NCI-H1417 (cell line): ENCODE measurements around the gene PPP1R12C.
"Not testable (repeated sequence)": the region's sequence is repeated elsewhere in the genome, so short reads cannot be mapped to it uniquely, and the experiment has no call there.

Experiments
- DNase-seq, 3 experiments: peaks; one replicate each; lab custom pipeline; 2025; lab: John Stamatoyannopoulos, UW

The PPP1R12C gene

DNA sequence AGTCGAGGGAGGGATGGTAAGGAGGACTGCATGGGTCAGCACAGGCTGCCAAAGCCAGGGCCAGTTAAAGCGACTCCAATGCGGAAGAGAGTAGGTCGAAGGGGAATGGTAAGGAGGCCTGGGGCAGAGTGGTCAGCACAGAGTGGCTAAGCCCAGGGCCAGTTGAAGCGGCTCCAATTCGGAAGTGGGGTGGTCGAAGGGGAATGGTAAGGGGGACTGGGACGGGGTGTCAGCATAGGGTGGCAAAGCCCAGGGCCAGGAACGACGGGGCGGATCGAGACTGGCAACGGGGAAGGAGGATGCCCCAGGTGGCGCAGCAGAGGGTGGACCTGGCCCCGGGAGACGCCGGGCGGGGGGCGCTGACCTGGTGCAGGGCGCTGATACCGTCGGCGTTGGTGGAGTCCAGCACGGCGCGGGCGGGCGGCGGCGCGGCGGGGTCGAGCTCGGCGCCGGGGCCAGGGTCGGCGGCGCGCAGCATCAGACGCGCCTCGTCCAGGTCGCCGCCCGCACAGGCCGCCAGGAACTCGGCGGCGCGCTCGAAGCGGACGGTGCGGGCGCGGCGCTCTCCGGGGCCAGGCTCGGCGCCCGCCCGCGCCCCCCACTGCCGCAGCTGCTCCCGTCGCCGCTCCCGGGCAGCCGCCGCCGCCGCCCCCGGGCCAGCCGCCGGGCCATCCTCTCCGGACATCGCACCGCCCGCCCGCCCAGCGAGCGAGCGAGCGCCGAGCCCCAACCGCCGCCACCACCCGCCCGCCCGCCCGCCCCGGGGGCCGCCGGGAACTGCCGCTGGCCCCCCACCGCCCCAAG is at the start of gene PPP1R12C:
TSS of gene PPP1R12C (minus strand) at position 779 of the 804 bp plus-strand sequence. CDS start at position 685, 94 bp downstream.
- DNase-seq, result peak in 2 of 3 experiments; percentile 29 to 54

DNA sequence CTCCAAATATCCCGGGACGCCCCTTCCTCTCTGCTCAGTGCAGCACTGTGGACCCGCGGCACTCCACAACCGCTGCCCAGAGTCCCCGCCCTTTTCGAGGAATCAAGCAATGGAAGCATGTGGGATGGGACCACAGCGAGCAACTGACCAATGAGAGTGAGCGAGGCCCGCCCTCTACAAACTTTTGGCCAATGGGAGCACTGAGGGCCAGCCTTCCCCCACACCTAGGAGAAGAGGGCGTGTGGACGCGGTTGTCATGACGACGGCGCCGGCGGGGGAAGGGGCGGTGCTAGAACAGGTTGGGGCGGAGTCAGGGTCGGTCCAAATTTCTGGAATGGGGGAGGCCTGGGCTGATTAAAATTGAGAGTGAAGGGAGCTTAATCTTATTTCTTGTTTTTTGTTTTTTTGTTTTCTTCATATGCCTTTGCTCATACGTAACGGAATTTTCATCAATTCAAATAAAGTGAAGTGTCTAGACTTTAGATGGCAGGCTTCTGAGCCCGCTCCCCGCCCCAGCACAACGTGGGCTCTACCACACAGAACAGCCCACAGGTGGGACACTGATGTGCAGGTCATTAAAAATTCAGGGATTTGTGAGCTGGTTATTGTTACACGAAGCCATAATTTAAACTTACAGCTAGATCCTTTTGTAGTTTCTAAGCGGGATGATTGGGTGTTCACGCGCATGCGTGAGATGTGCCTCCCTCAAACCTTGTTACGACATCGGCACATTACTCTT is 49.3 kb upstream of the PPP1R12C start, which contains the start of gene DNAAF3:
TSS of gene DNAAF3 (minus strand) at position 84 of the 739 bp plus-strand sequence. CDS start 200 bp downstream, outside the sequence.
- peak; percentile 95 to 98 (median 97) for DNase-seq

DNA sequence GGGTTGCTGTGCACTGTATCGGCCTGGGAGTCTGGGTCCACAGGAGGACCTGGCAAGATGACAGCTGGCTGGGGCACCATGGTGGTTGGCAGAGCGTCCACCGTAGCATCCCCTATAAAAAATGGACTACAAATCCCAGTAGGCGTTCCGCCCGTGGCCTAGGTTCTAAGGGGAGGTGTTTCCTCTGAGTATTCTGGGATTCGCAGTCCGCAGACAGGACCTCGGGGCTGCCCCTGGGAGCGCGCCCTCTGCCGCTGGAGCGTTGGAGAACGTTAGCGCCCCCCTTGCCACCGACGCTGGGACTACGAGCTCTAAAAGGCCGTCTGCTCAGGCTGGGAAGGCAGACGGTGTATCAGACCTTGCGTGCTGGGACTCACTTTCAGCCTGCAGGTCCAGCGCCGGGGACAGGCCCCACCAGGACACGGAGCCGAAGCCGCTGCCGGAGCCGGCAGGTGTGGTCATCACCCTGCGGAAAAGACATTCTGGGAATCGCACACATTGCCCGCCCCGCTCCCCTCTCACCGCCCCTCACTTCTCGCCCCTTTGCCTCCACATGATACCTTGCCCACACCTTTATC is 48.6 kb upstream of the PPP1R12C start:
- peak; percentile 43 to 86 (median 86) for DNase-seq

DNA sequence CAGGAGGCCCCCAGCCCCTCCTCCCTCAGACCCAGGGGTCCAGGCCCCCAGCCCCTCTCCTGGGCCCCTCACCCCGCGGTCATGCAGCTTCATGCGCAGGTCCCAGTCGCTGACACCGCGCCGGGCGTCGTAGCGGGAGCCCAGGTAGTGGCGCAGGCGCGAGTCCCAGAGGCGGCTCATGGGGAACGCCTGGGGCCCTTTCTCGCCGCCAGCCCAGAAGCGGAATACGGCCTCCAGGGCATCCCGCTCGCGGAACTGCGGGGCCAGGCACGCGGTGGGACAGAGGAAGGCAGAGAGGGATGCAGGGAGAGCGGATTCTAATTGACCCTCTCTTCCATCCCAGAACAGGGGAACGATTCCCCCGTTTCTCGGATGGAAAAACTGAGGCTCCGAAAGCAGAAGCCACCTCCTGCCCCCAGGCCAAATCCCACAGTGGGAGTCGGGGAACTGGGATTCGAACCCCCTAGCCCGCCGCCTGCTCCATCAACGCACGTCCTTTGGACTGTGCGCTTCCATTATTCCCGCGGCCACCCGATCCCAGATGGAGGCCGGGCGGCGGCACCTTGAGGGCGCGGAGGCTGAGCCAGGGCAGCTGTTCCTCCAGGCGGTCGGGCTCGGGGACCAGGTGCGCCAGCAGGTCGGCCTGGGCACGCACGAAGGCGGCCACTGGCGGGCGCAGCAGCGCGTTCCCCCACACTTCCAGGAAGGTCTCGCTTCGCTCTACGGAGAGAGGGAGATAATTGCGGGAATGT is 44.3 kb upstream of the PPP1R12C start:
- no peak for DNase-seq

DNA sequence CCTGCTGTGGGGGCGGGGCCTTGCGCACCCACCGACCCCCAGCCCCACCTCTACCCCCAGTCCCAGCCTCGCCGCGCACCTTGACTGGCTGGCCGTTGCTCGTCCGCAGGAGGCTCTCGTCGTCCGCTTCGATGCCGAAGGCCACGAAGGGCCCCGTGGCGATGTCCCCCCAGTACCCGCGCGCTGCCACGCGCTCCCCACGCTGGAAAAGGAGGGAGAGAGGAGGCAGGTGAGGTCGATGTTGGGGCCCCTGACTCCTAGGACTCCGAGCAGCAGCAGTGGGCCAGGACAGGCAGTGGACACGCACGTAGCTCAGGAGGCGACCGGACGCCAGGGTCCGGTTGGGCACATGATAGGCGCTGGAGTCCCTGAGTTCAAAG is 43.5 kb upstream of the PPP1R12C start:
- DNase-seq, result no peak

DNA sequence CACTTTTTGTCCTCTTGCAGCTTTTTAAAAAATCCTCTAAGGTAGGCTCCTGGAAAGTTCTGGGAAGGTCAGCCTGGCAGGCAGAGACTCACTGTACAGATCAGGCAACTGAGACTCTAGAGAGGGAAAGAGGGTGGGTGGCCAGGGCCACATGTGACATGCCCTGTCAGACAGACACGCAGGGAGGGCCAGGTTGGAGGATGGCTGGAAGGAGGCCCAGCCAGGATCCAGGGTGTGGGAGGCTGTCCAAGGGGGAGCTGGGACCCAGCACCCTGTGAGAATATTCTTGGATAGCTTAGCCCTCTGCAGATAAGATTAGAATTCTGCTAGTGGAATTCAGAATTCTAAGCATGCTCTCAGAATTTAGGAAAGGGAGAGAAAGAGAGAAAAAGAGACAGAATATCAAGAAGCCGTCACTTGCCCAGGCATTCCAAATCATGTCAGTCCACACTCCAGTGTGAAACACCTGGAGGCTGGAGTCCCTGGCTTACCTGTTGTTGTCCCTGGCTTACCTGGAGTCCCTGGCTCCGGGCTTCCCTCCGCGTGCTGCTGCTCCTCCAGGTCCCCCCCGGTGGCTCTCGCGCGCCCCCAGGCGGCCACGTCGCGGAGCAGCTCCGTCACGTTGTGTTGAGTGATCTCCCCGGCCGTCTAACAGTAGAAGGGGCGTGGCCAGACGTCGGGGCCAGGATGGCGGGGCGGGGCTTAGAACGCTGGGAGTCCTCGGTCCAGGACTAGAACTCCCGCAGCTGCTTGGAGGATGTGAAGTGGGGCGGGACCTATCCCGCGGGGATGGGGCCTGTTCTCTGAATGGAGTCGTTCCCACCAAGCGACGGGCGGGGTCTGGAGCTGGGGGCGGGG is 42.9 kb upstream of the PPP1R12C start:
- DNase-seq, result peak; percentile 82 to 96 (median 92)

DNA sequence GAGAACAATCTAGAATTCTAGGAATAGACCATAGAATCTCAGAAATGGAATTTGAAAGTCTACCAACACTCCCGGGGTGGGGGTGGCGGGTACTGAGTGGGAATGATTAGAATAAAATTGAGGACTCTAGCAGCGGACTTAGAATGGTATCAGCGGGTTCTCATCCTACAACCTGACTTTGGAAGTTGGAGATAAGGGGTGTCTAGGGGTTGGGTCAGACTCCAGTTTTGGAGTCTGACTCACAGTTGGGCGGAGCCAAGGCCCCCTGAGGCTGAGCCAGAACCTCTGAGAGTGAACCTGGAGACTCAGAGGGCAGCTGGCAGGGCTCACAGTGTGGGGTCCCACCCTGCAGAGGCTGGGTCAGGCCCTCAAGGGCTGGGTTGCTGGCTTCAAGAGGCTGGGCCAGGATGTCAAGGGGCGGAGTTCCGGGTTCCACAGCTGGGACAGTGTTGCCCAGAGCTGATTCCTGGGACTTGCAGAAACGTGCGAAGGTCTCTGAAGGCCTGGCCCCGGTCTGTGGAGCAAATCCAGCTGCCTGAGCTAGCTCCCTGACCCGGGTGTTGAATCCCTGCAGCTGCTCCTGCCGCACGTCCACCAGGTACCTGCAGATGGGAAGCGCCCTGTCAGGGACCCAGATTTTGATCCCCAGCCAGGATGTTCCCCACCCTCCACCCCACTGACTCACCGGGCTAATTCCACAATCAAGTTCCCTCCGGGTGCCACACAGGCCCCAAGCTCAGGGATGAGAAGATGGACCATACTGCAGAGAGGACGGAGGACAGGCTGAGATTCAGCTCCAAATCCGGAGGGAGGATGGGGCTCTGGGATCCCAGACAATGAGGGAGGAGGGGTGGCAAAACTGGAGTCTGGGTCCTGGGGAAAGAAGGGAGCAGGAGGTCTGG is 41.7 kb upstream of the PPP1R12C start:
- peak in 2 of 3 experiments; percentile 14 to 22 for DNase-seq

DNA sequence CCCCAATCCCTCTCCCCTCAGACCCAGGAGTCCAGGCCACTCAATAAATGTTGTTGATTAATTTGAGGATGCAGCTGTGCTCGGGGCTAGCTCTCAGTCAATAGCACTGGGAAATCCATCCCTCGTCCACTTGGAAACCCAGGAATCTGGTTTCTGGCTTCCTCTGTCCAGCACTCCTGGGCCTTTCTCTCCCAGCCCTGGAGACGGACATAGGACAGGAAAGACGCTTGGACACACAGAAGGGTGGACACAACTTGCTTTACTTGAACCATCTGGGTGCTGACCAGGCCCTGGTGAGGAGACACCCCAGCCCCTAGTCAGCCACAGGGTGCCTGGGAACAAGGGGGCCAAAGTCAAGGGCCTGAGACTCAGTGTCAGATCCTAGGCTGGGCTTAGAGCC is 41.0 kb upstream of the PPP1R12C start:
- no peak for DNase-seq

DNA sequence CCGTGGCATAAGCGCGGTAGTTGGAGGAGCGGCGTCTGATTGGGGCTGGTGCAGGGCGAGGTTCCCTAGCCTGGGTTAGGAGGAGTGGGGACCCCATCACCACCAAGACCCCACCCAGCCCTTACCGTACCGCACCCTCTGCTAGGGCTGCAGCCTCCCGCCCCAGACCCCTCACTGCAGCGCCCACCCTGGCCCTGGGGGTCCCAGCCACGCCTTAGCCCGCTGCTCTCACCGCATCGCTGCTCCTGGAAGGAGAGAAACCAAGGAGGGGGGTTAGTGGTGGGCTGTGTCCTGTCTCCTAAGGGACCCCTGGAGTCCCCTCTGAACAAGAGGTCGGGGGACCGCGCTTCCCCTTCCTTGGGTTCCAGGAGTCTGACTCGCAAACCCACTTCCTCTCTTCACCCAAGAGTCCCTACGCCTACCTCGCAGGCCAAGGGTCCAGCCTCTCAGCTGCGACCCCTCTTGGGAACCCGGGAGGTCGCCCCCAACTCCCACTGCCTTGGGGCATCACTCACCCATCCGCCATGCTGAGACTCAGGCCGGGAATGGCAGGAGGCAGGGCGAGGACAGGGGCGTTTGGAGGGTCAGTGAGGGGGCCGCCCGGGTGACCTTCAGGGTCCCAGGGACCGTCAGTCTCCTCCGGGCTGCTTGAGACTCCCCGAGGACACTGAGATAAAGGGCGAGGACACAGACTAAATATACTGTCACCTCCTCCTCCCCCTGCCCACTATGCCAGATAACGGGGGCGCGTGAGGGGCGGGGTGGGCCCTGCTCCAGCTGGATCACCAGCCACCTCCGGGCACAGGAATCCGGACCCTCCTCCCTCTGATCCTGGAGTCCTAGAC is 39.8 kb upstream of the PPP1R12C start, which contains the start of gene TNNI3:
TSS of gene TNNI3 (minus strand) at position 669 of the 845 bp plus-strand sequence. CDS start at position 526, 143 bp downstream.
- DNase-seq, result no peak

DNA sequence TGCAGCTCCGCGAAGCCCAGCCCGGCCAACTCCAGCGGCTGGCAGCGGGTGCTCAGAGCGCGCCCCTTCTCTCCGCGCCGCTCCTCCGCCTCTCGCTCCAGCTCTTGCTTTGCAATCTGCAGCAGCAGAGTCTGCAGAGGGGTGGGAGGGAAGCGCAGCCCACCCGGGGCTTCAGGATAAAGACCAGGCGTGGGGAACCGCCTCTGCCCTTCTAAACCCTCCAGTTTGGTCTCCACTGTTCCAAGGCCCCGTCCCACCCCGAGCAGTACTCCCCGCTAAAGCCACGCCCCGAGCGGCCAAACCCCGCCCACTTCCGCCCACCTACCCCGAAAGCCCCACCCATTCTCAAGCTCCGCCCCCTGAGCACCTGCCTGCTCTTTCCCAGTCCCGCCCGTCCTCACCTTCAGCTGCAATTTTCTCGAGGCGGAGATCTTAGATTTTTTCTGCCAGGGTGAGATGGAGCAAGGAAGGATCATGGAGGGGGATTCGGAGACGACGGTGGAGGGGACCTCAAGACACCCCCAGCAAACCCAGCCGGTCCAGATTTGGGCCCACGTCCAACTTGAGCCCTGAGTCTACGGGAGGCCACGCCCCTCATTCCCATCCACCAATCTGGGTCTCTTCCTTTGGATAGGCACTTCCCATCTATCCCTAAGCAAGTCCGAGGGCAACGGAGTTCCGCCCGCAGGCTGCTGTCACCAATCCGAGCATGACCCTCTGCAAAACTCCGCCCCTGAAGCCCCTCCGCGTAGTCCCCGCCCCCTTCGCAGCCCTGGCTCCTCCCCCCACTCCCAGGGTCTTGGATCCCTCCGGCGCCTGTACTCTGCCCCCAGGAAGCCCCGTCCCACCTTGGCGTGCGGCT is 39.0 kb upstream of the PPP1R12C start:
- DNase-seq, result peak; percentile 74 to 96 (median 93)

DNA sequence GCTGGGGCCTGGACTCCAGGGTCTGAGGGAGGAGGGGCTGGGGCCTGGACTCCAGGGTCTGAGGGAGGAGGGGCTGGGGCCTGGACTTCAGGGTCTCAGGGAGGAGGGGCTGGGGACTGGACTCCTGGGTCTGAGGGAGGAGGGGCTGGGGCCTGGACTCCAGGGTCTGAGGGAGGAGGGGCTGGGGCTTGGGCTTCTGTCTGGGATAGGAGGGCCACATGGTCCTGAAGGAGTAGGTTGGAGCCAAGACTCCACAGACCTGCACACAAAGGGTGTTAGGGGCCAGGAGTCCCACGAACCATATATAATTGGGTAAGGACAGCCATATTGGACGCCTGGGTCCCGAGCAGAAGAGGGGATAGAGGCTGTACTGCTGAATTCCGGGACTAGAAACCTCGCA is 38.3 kb upstream of the PPP1R12C start:
- DNase-seq, result not testable (repeated sequence)

DNA sequence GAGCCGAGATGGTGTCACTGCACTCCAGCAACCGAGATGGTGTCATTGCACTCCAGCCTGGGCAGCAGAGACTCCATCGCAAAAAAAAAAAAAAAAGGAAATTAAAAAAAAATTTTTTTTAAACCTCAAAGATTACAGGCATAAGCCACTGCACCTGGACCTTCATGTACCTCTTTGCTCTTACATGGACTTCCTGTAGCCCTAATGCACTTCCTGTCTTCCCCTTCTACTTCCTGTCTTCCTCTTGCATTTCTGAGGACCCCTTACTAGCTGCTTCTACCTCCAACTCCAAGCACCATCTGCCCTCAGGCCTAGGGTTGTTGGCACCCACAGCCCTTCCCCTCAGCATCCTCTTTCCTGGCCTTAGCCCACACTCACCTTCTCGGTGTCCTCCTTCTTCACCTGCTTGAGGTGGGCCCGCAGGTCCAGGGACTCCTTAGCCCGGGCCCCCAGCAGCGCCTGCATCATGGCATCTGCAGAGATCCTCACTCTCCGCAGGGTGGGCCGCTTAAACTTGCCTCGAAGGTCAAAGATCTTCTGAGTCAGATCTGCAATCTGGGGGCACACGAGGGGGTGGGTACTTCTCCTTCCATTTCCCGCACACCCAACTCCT is 36.3 kb upstream of the PPP1R12C start:
- no peak for DNase-seq

DNA sequence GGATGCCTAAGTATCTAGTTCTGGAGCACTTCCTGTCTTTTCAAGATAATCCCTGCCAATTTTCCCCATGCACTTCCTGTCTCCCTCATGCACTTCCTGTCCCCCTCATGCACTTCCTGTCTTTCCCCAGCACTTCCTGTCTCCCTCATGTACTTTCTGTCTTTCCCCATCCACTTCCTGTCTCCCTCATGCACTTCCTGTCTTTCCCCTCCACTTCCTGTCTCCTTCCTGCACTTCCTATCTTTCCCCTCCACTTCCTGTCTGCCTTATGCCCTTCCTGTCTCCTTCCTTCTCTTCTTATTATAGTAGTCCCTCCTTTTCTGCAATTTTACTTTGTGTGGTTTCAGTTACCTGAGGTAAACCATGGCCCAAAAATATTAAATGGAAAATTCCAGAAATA is 34.6 kb upstream of the PPP1R12C start:
- peak in 1 of 3 experiments; percentile 19 for DNase-seq

DNA sequence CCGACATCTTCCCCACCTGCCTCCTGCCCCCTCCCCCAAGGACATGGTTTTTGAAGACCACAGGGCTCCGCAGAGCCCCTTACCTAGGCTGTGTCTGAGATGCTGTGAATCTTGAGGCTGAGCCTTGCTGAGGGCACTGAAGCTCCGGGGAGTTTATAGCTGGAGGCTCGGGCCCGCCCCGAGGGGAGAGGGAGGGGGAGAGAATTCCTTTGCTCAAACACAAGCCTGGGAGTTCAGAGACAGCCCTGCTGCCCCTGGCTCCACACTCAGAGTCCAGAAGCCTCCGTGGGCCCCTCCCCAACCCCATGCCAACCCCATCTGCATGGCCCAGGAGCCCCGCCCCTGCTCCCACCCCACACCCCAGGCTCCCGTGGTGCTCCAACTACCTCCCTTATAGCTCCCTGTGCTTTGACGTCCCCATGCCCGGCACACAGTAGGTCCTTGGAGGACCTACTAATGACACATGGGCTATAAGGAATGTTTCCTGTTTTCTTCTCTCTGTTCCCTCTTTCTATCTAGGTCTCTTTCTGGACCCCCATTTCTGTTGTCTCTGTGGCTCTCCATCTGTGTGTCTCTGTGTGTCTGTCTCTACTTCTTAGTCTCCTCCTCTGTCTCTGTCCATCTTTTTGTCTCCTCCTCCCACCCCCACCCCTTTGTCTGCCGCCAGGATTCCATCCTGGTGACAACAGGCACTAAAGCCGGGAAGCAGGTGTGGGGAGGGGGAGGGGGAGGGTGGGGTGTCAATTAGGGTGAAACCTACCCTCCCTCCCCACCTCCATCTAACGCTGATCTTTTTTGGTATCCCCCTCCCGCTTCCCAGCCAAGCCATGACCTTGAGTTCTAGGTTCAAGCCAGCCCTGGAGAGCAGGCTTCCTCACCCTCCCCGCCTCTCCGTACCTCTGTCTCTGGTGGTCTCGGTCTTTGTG is 31.9 kb upstream of the PPP1R12C start, which contains the start of gene TNNT1:
TSS of gene TNNT1 (minus strand) at position 129 of the 926 bp plus-strand sequence. CDS start 2,049 bp downstream, outside the sequence.
- DNase-seq, result peak in 2 of 3 experiments; percentile 4 to 6

DNA sequence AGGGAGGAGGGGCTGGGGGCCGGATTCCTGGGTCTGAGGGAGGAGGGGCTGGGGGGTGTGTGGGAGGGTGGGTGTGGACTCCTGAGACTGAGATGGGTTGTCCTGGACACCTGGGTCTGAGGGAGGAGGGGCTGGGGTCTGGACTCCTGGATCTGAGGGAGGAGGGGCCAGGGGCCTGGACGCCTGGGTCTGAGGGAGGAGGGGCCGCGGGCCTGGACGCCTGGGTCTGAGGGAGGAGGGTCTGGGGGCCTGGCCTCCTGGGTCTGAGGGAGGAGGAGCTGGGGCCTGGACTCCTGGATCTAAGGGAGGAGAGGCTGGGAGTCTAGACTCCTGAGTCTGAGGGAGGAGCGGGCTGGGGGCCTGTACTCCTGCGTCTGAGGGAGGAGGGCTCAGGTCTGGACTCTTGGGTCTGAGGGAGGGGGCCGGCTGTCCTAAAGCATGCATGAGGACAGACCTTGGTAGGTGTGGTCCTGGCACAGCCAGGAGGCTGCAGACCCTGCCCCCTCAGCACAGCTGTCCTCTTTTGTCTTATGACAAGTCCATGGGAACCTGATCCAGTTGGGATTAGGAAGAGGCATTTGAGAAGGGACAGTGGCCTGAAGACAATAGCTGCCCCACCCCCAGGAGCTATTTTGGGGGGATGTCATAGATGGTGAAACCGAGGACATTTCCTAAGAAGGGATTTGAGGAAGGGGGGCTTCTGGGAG is 30.3 kb upstream of the PPP1R12C start:
- peak in 2 of 3 experiments; percentile 11 to 27 for DNase-seq
